SIG-M5 (cell line): ENCODE data around the gene TNRC6C.
A peak's percentile ranks its signal among the peaks of the same experiment; 100 is the strongest.
"Not testable (repeated sequence)": the region's sequence is repeated elsewhere in the genome, so short reads cannot be mapped to it uniquely, and the experiment has no call there.

Source experiments
- DNase-seq: peaks from one replicate; lab custom pipeline; 2025; lab: John Stamatoyannopoulos, UW

The TNRC6C gene

GRCh38 chr17:77929871-77930436 is 28.5 kb upstream of the TNRC6C start:
- no peak for DNase-seq

DNA sequence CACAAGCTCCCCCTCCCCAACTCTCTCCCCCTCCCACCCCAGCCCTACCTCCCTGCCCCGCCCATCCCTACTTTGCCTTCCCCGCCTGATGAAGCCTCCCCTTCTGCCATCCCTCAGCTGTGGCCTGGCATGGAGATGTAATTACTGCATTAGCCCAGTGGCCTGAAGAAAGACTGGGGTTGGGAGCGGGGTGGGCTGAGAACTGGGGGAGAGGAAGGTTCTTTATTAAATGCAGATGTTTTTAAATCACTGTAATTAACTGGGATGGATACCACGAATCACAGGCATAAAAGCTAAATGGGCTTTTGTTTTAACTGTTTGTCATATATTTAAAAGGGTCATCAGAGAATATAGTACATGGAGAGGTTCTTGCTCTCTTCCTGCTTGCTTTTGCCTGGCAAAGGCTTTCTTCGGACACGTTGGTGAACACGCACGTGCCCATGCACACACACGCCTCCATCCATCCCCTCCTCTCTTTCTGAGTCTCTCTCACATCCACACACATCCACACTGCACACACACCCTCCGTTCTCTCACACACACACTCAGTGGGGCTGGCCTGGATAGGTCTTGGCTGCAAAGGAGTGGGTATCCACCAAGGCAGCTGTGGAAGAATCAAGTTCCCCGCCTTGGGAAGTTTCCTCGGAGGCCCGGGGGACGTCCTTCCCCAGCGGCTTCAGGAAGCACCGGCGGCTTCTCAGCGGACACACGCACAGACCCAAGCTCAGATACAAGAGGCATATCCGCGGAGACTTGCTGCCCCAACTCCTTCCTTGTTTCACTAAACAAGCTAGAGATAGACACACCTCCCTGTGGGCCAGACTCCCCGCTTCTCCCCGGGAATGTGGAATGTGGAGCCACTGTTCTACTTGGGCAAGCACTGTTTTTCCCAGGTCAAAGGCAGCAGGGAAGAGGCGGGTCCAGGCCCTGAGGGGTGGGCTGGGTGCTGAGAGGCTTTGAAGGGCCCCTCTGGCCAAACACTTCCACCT is 27.4 kb upstream of the TNRC6C start:
- DNase-seq: no peak

GRCh38 chr17:77933777-77934398 is 24.6 kb upstream of the TNRC6C start:
- no peak for DNase-seq

DNA sequence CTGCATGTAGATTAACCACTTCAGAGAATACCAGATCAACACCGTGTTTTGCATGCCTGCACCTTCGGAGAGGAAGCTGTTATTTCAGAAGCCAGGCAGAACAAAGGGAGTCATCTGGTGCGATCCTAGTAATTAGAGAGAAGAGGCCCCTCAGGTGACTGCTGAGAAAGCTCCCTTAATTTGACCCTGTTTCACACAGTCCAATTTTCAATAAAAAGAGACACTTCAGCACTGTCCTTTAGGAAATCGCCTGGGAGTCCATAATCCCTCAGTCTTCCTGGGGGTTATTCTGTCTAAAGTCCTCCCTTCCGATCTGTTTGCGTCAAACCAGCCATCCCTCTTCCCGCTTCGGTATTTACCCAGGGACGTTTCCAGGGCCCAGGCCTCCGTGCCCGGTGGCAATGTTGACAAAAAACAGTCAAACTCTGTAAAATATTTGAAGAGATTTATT is 23.4 kb upstream of the TNRC6C start:
- DNase-seq: no peak

DNA sequence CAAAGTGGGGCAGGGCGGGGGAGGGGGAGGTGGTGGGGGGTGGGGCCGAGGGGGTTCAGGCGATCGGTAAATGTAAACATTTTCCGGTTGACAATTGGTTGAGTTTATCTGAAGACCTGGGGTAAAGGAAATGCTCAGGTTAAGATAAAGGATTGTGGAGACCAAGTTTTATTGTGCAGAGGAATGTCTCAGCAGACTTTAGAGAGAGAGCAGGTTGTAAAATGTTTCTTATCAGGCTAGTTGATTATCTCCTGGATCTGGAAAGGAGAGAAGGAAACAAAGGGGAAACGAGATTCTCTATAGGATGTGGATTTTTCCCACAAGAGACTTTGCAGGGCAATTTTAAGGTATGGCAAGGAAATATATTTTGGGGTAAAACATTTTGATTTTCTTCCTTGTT is 22.8 kb upstream of the TNRC6C start:
- DNase-seq: not testable (repeated sequence)

- no peak for DNase-seq
These were observed 21.6 kb upstream of the TNRC6C start for GRCh38 chr17:77936881-77937280.

GRCh38 chr17:77941004-77941403 is 17.5 kb upstream of the TNRC6C start:
- DNase-seq: no peak

DNA sequence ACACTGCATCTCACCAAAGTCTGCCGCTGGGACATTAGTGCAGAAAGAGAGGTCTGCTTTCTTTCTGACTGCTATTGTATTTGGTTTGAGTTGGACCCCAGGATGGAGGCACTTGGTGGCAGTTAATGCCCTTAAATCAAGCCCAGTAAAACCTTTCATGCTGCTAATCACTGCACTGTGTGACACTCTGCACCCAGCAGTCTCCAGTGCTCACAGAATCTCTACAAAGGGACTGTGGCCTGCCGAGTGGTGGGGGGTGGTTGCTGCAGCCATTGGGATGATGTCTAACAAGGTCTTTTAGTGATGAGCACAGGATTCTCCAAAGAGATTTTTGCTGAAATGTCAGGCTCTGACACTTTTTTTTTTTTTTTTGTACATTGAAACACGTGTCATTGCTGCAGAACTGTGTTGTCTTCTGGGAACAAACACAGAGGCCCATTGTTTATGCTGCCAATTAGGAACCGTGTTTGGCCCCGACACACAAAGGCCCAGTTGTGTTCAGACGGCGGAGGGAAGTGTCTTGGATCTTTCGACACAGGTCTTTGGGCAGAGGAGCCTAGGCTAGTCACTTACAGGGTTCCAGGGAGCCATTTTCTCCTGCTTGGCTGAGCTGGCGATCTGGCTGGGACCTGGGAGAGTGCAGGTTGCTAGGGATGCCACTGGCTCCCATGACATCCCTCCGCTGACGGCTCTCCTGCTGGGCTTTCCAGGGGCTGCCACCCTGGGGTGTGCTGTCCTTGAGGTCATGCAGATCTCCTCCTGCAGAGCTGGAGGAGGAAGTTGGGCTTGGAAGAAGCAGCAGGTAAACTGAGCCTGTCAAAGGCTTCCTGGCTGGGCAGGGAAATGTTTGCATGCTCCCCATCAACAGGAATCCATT is 16.2 kb upstream of the TNRC6C start:
- no peak for DNase-seq

DNA sequence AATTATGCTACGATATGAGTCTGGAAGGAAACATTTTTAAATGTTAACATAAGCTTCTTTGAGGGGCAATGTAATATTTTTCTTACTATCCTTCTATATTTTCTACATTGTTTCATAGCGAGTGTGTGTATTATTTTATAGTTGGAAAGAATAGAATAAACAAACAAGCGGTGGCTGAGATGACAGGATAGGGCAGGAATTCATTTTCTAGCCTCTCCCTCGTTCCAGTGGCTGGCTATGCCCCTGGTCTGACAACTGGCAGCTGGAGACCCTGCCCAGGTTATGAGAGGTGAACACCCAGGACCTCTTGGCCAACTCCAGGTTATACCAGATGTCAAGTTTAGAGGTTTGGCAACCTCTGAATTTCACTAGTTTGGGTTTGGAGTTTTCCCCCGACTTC is 14.5 kb upstream of the TNRC6C start:
- no peak for DNase-seq

- no peak for DNase-seq
These were observed 13.9 kb upstream of the TNRC6C start for GRCh38 chr17:77944390-77945222.

DNA sequence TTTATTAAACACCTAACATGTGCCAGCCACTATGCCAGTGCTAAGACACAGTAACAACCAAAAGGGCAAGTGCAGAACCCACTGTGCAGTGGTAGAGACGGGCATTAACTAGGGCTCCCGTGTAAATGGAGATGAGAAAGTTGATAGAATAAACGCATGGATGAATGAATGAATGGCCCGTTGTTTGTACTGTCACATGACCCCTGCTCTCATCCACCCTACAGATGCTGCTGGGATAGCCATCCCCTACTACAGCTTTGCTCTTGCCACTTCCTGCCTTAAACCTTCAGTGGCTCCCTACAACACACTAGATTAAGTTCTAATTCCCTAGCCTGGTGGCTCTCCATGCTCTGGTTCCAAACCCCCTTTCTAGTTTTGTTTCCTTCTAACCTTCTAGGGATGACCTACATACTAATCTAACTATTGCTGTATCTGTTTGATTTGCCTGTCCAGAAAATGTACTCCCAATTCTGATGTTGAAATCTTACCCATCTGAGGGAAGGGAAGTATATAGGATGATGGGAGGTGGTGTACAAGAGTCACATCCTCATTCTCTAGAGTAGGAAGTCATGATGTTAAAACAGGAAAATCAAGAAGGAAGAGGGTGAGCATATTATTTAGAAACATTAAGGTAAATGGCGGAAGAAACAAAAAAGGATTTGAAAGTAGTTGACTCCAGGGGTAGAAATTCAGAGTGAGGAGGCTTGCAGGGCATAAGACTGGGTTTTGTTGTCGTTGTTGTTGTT is 11.4 kb upstream of the TNRC6C start:
- no peak for DNase-seq

DNA sequence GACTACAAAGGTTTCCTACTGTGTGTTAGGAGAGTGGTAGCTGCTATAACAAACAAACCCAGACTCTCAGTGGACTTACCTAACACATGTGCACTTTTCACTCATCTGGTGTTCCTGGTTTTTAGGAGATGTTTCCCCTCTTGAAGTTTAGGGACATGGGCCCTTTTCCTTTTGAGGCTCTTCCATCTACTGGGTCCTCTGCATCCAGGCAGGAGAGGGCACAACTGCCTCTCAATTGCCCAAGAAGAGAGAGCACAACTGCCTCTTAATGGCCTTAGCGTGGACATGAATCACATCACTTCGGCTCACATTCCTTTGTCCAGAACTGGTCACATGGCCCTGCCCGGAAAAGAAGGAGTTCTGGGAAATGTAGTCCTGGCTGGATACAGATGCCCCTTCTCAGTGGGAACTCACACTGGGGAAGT is 9.8 kb upstream of the TNRC6C start:
- no peak for DNase-seq

GRCh38 chr17:77951123-77951522 is 7.4 kb upstream of the TNRC6C start:
- DNase-seq: no peak

DNA sequence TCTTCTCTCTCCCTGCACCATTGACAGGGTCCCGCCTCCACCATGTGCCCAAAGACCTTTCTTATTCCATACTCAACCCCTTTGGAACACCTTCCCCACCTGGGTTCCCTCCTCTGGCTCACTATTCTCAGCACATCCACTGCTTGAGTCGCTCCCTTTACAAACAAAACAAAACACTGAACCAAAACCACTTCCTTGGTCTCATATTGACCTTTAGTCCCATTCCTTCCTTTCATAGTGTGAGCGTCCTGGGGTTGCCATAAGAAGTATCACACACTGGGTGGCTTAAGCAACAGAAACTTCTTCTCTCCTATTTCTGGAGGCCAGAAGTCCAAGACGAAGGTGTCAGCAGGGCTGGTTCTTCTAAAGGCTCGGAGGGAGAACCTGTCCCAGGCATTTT is 6.1 kb upstream of the TNRC6C start:
- no peak for DNase-seq

DNA sequence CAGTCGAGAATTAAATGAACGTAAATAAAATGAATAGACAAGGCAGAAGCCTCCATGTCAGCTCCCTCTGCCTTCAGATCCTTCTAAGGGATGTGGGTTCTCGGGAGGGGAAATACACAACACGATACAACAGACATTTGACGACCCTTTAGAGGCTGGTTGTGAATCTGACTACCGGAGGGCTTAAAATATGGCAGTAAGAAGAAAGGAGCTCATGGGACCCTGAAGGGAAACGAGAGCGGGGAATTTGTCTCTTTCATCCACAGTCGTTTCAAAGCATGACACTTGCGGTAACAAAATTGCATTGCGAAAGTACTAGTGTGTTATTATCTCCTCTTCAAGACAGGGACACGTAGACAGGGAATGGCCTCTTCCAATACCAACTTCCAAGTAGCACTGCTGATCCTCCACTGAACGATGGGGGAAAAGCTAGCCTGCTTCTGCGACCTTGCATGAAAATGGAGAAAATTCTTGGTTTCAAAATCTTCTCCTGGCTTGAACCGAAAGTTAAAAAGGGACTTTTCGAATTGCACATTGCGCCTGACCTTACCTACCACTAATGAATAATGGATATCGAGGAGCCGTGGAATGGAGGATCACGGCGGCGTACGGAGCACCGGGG is 1.2 kb upstream of the TNRC6C start:
- DNase-seq: peak; percentile 23

- no peak for DNase-seq
These were observed 218 bp downstream of the TNRC6C start for GRCh38 chr17:77958716-77959125.

GRCh38 chr17:77959126-77959925 is 823 bp downstream of the TNRC6C start:
- no peak for DNase-seq

DNA sequence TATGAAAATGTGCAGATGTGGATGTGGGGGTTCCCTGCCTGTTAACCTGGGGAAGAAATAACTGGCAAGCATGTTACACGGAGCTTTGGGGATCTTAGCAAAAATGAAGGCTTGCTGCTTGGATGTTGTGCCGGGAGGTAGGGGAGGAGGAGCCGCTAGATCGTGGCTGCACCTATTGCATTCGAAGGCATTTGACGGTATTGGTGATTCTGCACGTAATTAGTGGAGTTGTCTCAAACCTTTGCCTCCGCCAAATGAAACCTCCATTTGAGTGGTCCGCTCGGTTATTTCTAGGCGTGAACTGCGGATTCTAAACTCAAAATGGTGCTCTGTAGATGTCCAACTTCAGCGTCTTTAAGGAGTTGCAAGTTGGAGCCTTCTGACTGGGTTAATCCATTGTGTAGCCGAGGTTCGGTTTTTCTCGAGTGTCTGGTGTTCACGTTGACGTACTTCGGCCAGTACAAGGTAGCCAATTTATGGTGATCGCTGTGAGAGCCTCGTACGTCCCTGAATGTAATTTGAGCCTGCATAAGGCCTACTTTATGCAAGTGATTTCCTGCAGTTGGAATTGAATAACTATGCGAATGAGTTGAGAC is 1.5 kb downstream of the TNRC6C start:
- no peak for DNase-seq

DNA sequence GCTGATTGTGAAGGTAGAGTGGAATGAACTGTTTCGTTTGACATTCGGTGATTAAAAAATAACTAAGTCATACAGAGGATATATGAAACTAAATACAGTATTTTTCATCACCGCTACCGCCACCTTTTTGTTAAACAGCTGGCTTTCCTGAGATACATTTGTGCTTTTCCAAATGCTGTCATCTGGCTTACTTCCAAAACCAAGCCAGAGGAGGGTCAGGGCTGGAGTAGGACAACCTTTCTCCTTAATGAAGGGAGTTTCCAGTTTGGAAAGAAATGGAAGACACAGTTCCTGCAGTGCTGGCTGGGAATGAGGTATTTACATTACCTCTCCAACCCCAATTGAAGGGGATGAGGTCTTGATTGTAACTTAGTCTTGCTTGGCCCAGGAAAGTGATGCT is 3.2 kb downstream of the TNRC6C start:
- DNase-seq: no peak
